ENCODE measurements around the gene CIAO2A.

Gene CIAO2A

DNA sequence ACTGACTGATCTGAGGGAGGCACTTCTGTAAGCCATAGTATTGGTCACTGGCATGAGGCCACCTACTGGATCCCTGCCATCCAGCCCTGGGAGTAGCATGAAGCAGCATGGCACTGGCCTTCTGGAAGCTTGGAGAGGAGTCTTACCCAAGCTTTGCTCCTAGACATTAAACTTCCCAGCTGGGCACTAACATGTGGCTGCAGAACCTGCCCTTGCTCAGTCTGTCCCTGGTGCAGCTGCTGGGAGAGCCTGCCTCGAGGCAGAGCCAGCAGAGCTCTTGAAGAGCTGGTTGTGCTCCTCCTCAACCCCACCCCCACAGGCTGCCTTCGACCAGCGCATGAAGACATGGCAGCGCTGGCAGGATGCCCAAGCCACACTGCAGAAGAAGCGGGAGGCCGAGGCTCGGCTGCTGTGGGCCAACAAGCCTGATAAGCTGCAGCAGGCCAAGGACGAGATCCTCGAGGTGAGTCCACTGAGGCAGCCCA, 40.7 kb upstream of the CIAO2A start:
- TF ChIP-seq, protein P1, sequence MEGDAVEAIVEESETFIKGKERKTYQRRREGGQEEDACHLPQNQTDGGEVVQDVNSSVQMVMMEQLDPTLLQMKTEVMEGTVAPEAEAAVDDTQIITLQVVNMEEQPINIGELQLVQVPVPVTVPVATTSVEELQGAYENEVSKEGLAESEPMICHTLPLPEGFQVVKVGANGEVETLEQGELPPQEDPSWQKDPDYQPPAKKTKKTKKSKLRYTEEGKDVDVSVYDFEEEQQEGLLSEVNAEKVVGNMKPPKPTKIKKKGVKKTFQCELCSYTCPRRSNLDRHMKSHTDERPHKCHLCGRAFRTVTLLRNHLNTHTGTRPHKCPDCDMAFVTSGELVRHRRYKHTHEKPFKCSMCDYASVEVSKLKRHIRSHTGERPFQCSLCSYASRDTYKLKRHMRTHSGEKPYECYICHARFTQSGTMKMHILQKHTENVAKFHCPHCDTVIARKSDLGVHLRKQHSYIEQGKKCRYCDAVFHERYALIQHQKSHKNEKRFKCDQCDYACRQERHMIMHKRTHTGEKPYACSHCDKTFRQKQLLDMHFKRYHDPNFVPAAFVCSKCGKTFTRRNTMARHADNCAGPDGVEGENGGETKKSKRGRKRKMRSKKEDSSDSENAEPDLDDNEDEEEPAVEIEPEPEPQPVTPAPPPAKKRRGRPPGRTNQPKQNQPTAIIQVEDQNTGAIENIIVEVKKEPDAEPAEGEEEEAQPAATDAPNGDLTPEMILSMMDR (IDR thresholded peaks at IDR 0.05; ENCODE audit: control insufficient read depth, insufficient read depth, low read depth, low read length, missing control alignments) = no peak
- no peak overlapping the region for H3K4me3 ChIP-seq (ENCODE audit: control insufficient read depth, low read depth, low read length)
- no peak for DNase-seq (ENCODE audit: low read depth)

DNA sequence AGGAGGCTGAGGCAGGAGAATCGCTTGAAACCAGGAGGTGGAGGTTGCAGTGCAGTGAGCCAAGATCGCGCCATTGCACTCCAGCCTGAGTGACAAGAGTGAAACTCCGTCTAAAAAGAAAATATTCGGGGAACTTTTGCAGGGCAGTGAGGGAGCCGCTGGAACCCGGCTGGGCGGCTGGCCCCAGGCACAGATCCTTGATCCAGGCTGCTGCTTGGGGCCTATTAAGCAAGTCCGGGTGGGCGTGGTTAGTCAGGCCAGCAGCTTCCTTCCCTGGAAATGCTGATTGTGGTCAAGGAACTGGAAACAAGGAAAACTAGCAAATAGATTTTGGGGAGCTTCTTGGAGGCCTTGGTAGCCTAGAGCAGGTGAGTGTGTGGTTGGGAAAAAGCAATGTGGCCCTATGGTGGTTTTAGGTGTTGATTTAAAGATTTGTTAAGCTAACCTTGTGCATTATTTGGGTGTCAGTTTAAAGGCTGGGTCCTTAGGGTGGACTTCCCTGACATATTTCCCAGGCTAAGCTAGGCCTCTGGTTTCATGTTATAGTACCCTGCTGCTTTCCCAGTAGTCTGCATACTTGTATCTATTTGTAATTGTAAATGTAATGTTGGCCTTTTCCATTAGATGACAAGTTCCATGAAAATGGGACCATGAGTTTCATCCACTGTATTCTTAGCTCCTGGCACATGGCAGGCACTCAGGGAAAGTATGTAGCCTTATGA, 40.1 kb upstream of the CIAO2A start:
- TF ChIP-seq, protein P1 (IDR thresholded peaks at IDR 0.05; ENCODE audit: control insufficient read depth, insufficient read depth, low read depth, low read length, missing control alignments) = no peak
- DNase-seq (ENCODE audit: low read depth) = no peak
- H3K4me3 ChIP-seq (ENCODE audit: control insufficient read depth, low read depth, low read length) = no peak overlapping the region

DNA sequence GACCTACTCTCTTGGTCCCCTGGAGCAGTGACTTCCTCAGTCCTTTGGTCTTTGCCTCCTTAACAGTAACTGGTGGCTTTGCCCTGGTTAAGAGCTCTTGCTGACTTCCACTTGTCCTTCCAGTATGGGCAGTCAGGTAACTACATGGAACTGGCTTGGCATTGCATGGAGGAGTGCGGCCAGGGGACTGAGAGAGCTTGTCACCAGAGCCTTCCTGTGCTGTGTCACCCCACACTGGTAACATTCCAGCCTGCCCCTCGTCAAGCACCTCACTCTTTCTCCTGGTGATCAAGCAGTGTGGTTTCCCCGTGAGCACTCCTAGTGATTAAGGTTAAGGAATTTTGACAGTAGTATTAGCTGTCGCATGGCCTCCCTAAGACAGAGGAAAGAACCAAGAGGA, 38.6 kb upstream of the CIAO2A start:
- TF ChIP-seq, protein P1 (IDR thresholded peaks at IDR 0.05; ENCODE audit: control insufficient read depth, insufficient read depth, low read depth, low read length, missing control alignments) = no peak
- no peak overlapping the region for H3K4me3 ChIP-seq (ENCODE audit: control insufficient read depth, low read depth, low read length)
- no peak for DNase-seq (ENCODE audit: low read depth)

DNA sequence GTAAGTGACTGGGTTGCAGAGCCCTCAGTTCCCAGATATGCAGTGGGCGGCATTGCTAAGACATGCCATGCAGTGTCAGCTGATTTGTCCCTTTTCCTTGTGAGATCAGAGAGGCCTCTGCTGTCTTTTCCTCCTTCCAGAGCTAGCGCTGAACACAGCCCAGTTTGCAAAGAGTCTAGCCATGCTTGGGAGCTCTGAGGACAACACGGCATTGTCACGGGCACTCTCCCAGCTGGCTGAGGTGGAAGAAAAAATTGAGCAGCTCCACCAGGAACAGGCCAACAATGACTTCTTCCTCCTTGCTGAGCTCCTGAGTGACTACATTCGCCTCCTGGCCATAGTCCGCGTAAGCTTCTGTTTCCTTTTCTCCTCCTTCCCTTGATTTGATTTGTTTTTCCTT, 37.9 kb upstream of the CIAO2A start:
- no peak for DNase-seq (ENCODE audit: low read depth)
- TF ChIP-seq, protein P1 (IDR thresholded peaks at IDR 0.05; ENCODE audit: control insufficient read depth, insufficient read depth, low read depth, low read length, missing control alignments) = no peak
- H3K4me3 ChIP-seq (ENCODE audit: control insufficient read depth, low read depth, low read length) = no peak overlapping the region

DNA sequence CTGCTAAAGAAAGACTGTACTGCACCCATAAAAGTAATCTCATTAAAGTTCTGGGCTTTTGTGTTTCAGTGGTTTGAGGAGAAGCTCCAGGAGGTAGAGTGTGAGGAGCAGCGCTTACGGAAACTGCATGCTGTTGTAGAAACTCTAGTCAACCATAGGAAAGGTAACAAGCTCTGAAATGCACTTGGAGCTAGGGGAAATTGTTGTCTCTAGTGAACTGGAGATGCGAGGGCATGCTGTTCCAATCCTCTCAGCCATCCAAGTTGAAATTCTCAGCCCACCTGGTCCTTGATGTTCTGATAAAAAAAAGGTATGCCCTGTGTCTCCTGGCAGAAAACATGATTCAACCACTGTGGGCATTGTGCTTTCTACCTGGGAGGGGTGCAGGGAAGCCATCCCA, 36.5 kb upstream of the CIAO2A start:
- no peak for DNase-seq (ENCODE audit: low read depth)
- no peak overlapping the region for H3K4me3 ChIP-seq (ENCODE audit: control insufficient read depth, low read depth, low read length)
- TF ChIP-seq, protein P1 (IDR thresholded peaks at IDR 0.05; ENCODE audit: control insufficient read depth, insufficient read depth, low read depth, low read length, missing control alignments) = no peak

DNA sequence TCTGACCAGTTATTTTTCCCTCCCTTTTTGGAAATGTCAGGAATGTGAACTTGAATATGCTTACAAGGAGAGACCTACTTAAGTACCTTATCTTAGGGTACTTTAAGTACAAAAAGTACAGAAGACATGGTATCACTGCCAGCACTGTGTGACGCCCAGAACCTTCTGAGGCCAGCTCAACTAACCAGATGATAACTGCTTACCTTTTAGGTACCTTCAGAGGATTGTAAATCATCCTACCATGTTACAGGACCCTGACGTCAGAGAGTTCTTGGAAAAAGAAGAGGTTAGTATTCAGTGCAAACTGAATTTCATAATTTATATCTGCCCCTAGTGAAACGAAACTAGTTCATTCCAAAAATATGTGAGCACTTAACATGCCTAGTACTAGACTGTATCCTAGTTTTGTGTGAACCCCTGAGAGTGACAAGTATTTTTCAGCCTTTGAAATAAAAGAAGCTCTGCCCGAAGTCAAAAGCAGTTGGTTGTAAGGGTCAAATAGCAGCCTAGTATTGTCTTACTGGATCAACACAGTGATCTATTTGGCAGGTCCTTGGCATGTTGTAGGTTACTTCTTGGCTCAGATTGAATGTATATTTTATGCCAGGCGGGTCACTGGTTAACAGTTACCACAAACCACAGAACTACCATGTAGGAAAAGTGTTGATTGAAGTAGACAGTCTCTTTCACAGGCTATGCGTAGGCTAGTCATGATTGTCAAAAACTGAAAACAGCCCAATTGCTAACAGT, 34.1 kb upstream of the CIAO2A start:
- no peak for DNase-seq (ENCODE audit: low read depth)
- TF ChIP-seq, protein P1 (IDR thresholded peaks at IDR 0.05; ENCODE audit: control insufficient read depth, insufficient read depth, low read depth, low read length, missing control alignments) = no peak
- no peak overlapping the region for H3K4me3 ChIP-seq (ENCODE audit: control insufficient read depth, low read depth, low read length)
